ENCODE data around the gene ITSN1. TPM values are rescaled to one million over a fixed set of nuclear protein-coding genes. Genes with fewer than 3 reads are reported as not detected.
A peak's percentile ranks its signal among the peaks of the same experiment; 100 is the strongest.
"Not testable (repeated sequence)": the region's sequence is repeated elsewhere in the genome, so short reads cannot be mapped to it uniquely, and the experiment has no call there.

Gene ITSN1
- total RNA-seq, 1 donor: 57.0 TPM

GRCh38 chr21:33712022-33712803 is 69.9 kb downstream of the ITSN1 start:
- TF ChIP-seq CTCF (IDR thresholded peaks at IDR 0.05; ENCODE audit: insufficient read depth, low read depth, low read length): no peak
- H3K4me3 ChIP-seq (ENCODE audit: low read depth, low read length): no peak overlapping the region
- no peak for DNase-seq (ENCODE audit: low read depth)

- no peak overlapping the region for H3K4me3 ChIP-seq (ENCODE audit: low read depth, low read length)
- DNase-seq (ENCODE audit: low read depth): no peak
- no peak for TF ChIP-seq CTCF (IDR thresholded peaks at IDR 0.05; ENCODE audit: insufficient read depth, low read depth, low read length)
Observed at GRCh38 chr21:33721081-33721480, 78.8 kb downstream of the ITSN1 start.

GRCh38 chr21:33729139-33729538 is 86.8 kb downstream of the ITSN1 start:
- not testable (repeated sequence) for H3K4me3 ChIP-seq (ENCODE audit: low read depth, low read length); DNase-seq (ENCODE audit: low read depth)

GRCh38 chr21:33729641-33730040 is 87.3 kb downstream of the ITSN1 start:
- H3K4me3 ChIP-seq (ENCODE audit: low read depth, low read length): no peak overlapping the region
- no peak for TF ChIP-seq CTCF (IDR thresholded peaks at IDR 0.05; ENCODE audit: insufficient read depth, low read depth, low read length)
- DNase-seq (ENCODE audit: low read depth): no peak

GRCh38 chr21:33731447-33731846 is 89.1 kb downstream of the ITSN1 start:
- no peak overlapping the region for H3K4me3 ChIP-seq (ENCODE audit: low read depth, low read length)
- TF ChIP-seq CTCF (IDR thresholded peaks at IDR 0.05; ENCODE audit: insufficient read depth, low read depth, low read length): no peak
- DNase-seq (ENCODE audit: low read depth): peak; percentile 20

- peak; percentile 56 for DNase-seq (ENCODE audit: low read depth)
- no peak overlapping the region for H3K4me3 ChIP-seq (ENCODE audit: low read depth, low read length)
- no peak for TF ChIP-seq CTCF (IDR thresholded peaks at IDR 0.05; ENCODE audit: insufficient read depth, low read depth, low read length)
Observed at GRCh38 chr21:33732038-33732437, 89.7 kb downstream of the ITSN1 start.

- no peak overlapping the region for H3K4me3 ChIP-seq (ENCODE audit: low read depth, low read length)
- no peak for DNase-seq (ENCODE audit: low read depth)
- TF ChIP-seq CTCF (IDR thresholded peaks at IDR 0.05; ENCODE audit: insufficient read depth, low read depth, low read length): no peak
Observed at GRCh38 chr21:33733601-33734000, 91.3 kb downstream of the ITSN1 start.
